Osteoblast (primary cell): ENCODE measurements around the gene ARL15. TPM values are rescaled to one million over a fixed set of nuclear protein-coding genes. Genes with fewer than 3 reads are reported as not detected.

ENCODE experiments used
- DNase-seq: peaks from one replicate; pipeline ENCODE4 v3.0.0; 2011; ENCODE audit warnings: low spot score, mixed read lengths; ENCODE audit not compliant: insufficient read length; ENCODE audit errors: missing footprints
- H2AFZ ChIP-seq: 2 replicates; pipeline ENCODE4 v1.6.0; 2011; ENCODE audit warnings: mild to moderate bottlenecking, low read length
- H3K27ac ChIP-seq: 2 replicates; pipeline ENCODE4 v1.5.1; 2011; ENCODE audit warnings: mild to moderate bottlenecking, low read depth, low read length, moderate library complexity
- H3K27me3 ChIP-seq: 2 replicates; pipeline ENCODE4 v1.6.0; 2012; ENCODE audit warnings: mild to moderate bottlenecking, control low read depth, inconsistent platforms, low read length, moderate library complexity; ENCODE audit not compliant: insufficient read depth
- H3K36me3 ChIP-seq: 2 replicates; pipeline ENCODE4 v1.5.1; 2011; ENCODE audit warnings: mild to moderate bottlenecking, low read length, control low read depth, moderate library complexity; ENCODE audit not compliant: insufficient read depth
- H3K4me1 ChIP-seq: 2 replicates; pipeline ENCODE4 v1.5.1; 2011; ENCODE audit warnings: mild to moderate bottlenecking, low read length, control low read depth, moderate library complexity; ENCODE audit not compliant: insufficient read depth
- H3K4me2 ChIP-seq: 2 replicates; pipeline ENCODE4 v1.6.0; 2011; ENCODE audit warnings: mild to moderate bottlenecking, low read length; ENCODE audit not compliant: insufficient read depth
- H3K4me3 ChIP-seq: fragments of 200-600 bp; sonication (generic); 3 replicates; pipeline ENCODE4 v1.5.1; 2012; ENCODE audit warnings: mild to moderate bottlenecking, low read length, inconsistent platforms; ENCODE audit not compliant: insufficient read depth
- H3K79me2 ChIP-seq: 2 replicates; pipeline ENCODE4 v1.6.0; 2012; ENCODE audit warnings: mild to moderate bottlenecking, low read length, control low read depth, inconsistent platforms; ENCODE audit not compliant: insufficient read depth
- H3K9me3 ChIP-seq: 2 replicates; pipeline ENCODE4 v1.5.1; 2011; ENCODE audit warnings: low read depth, low read length, control low read depth
- H4K20me1 ChIP-seq: 2 replicates; pipeline ENCODE4 v1.6.0; 2012; ENCODE audit warnings: mild to moderate bottlenecking, low read length, control low read depth; ENCODE audit not compliant: insufficient read depth
- CTCF ChIP-seq: IDR thresholded peaks from 2 replicates; pipeline ENCODE4 v1.5.1; 2011; ENCODE audit warnings: mild to moderate bottlenecking, low read depth, low read length, moderate library complexity; ENCODE audit errors: extremely low read depth
- total RNA-seq: library from RNA; depleted of rRNA; stranded (reverse); fragments of >200 nt; gene quantifications from 2 replicates; pipeline ENCODE4 v1.2.3, GENCODE V29; 2012

ARL15 gene
- total RNA-seq, 1 donor = 25.3 TPM

- no peaks in the 10 kb centered on the region for H3K79me2 ChIP-seq
- H4K20me1 ChIP-seq = no peaks in the 10 kb centered on the region
- peaks cover 5% of the 10 kb centered on the region for H3K27me3 ChIP-seq
- no peak overlapping the region for H3K27ac ChIP-seq
- H2AFZ ChIP-seq = no peak overlapping the region
- no peak for TF ChIP-seq CTCF
- no peaks in the 10 kb centered on the region for H3K36me3 ChIP-seq
- H3K4me1 ChIP-seq = no peaks in the 10 kb centered on the region
- DNase-seq = no peak
- H3K4me2 ChIP-seq = no peak overlapping the region
- no peak overlapping the region for H3K4me3 ChIP-seq
- H3K9me3 ChIP-seq = no peaks in the 10 kb centered on the region
Observed at GRCh38 chr5:54320256-54320655, 9.9 kb upstream of the ARL15 start.

GRCh38 chr5:54317511-54318260, 7.3 kb upstream of the ARL15 start:
- no peaks in the 10 kb centered on the region for H3K79me2 ChIP-seq
- no peak overlapping the region for H3K27ac ChIP-seq
- no peaks in the 10 kb centered on the region for H3K36me3 ChIP-seq
- H3K4me1 ChIP-seq = no peaks in the 10 kb centered on the region
- no peaks in the 10 kb centered on the region for H3K27me3 ChIP-seq
- DNase-seq = no peak
- H2AFZ ChIP-seq = no peak overlapping the region
- no peaks in the 10 kb centered on the region for H3K9me3 ChIP-seq
- TF ChIP-seq CTCF = no peak
- H4K20me1 ChIP-seq = no peaks in the 10 kb centered on the region
- no peak overlapping the region for H3K4me3 ChIP-seq
- no peak overlapping the region for H3K4me2 ChIP-seq

GRCh38 chr5:54315736-54316528, 5.6 kb upstream of the ARL15 start:
- Histone ChIP-seq H3K4me3 (no peak overlapping the region), H3K4me1 (peaks cover 4% of the 10 kb centered on the region), H3K9me3 (no peaks in the 10 kb centered on the region), H3K27ac (no peak overlapping the region), H2AFZ (no peak overlapping the region), H3K27me3 (no peaks in the 10 kb centered on the region), H3K4me2 (no peak overlapping the region), H3K36me3 (no peaks in the 10 kb centered on the region), H3K79me2 (no peaks in the 10 kb centered on the region), H4K20me1 (no peaks in the 10 kb centered on the region)
- DNase-seq = no peak
- TF ChIP-seq CTCF = no peak
